Epithelial cell of proximal tubule (primary cell): ENCODE results near the gene PAQR4. TPM values are rescaled to one million over a fixed set of nuclear protein-coding genes. Genes with fewer than 3 reads are reported as not detected.

Experiments
- DNase-seq: peaks from one replicate; pipeline ENCODE4 v3.0.0-alpha.2; 2011; ENCODE audit warnings: low read depth
- H3K4me3 ChIP-seq: 2 replicates; pipeline ENCODE4 v1.5.1; 2011; ENCODE audit warnings: low read depth, mild to moderate bottlenecking, low read length
- total RNA-seq: library from RNA; depleted of rRNA; stranded (reverse); fragments of >200 nt; gene quantifications from 2 replicates; pipeline ENCODE4 v1.2.3, GENCODE V29; 2015
- TF ChIP-seq, protein P1 (sequence below): conservative IDR thresholded peaks from 2 replicates; pipeline ENCODE4 v1.5.1; 2012; ENCODE audit warnings: low read depth, mild to moderate bottlenecking, low read length

PAQR4 gene
- 33.4 and 36.0 TPM in 2 replicates for total RNA-seq

GRCh38 chr16:2968738-2969544 lies at the start of gene PAQR4:
PAQR4 (plus strand) TSS chr16:2969348; CDS start chr16:2969675, 327 bp downstream.
- DNase-seq, result peak; percentile 25
- TF ChIP-seq, protein P1, sequence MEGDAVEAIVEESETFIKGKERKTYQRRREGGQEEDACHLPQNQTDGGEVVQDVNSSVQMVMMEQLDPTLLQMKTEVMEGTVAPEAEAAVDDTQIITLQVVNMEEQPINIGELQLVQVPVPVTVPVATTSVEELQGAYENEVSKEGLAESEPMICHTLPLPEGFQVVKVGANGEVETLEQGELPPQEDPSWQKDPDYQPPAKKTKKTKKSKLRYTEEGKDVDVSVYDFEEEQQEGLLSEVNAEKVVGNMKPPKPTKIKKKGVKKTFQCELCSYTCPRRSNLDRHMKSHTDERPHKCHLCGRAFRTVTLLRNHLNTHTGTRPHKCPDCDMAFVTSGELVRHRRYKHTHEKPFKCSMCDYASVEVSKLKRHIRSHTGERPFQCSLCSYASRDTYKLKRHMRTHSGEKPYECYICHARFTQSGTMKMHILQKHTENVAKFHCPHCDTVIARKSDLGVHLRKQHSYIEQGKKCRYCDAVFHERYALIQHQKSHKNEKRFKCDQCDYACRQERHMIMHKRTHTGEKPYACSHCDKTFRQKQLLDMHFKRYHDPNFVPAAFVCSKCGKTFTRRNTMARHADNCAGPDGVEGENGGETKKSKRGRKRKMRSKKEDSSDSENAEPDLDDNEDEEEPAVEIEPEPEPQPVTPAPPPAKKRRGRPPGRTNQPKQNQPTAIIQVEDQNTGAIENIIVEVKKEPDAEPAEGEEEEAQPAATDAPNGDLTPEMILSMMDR, result no peak
- H3K4me3 ChIP-seq, result peak within 1 kb of the TSS; percentile 82

DNA sequence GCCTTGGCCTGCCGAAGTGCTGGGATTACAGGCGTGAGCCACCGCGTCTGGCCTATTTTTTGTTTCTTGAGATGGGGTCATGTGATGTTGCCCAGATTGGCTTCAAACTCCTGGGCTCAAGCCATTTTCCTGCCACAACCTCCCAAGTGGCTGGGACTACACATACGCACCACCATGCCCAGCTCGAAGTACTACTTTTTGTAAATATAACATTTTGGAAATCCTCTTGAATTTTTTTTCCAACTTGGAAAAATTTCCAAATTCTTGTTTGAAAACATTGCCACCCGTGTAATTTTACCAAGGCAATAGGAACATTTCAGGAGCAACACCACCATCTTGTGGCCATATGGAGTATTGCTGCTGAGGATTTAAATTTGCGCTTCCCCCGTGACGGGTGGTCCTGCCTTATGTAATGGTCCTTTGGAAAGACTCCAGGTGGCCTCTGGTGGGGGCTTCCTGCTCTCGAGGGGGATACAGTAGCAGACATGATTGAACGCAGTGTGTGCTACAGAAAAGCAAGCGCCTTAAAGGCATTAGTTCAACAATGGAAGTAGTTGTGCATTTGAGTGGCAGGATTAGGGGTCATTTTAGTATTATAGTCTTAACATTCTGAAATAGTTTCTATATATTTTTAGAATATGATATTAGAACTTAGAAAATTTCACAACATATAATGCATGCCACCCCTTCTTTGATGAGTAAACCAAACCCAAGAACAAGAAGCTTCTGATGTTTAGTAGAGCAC lies 49.5 kb upstream of the PAQR4 start:
- no peak overlapping the region for H3K4me3 ChIP-seq
- TF ChIP-seq, protein P1, result peak; percentile 80

GRCh38 chr16:2923481-2923880 lies 45.7 kb upstream of the PAQR4 start:
- no peak overlapping the region for H3K4me3 ChIP-seq
- TF ChIP-seq, protein P1, result no peak
- DNase-seq, result no peak

More for the DNA sequence above, 49.5 kb upstream of the PAQR4 start:
- DNase-seq, result no peak

DNA sequence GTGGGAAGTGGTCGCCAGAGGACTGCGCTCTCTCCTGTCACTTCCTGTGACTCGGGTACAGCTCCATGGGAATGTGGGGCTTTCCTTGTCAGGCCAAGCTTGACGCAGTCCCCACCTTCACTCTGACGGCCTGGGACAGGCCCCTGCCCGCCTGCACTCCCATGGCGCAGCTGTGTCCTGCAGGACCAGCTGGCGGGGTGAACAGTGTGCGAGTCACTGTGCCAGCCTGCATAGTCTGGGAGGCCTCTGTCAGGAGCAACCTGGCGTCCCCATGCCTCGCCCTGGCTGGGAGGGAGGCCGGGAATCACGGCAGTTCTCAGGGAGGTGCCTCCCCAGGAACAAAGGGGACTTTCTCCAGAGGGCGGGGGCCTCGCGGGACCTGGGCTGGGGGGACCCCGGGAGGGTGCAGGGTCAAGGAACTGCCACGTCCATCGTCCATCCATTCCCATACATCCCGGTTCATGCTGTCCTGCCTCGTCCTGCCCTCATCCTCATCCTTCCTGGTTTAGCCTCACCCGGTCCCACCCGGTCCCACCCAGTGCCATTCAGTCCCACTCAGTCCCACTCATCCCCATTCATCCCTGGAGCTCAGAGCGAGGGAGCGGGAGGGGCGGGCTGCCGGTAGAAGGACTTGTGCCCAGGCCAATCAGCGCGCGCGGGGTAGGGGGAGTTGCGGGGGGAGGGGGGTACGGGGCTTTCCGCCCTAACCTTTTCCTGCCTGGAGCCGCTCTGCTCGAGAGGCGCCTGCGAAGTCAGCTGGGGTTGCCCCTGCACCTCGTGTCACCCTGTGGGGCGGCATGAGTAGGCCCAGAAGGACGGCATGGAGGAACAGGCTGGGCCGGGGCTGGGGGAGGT lies 44.0 kb upstream of the PAQR4 start:
- no peak for DNase-seq
- no peak overlapping the region for H3K4me3 ChIP-seq
- TF ChIP-seq, protein P1, result no peak

DNA sequence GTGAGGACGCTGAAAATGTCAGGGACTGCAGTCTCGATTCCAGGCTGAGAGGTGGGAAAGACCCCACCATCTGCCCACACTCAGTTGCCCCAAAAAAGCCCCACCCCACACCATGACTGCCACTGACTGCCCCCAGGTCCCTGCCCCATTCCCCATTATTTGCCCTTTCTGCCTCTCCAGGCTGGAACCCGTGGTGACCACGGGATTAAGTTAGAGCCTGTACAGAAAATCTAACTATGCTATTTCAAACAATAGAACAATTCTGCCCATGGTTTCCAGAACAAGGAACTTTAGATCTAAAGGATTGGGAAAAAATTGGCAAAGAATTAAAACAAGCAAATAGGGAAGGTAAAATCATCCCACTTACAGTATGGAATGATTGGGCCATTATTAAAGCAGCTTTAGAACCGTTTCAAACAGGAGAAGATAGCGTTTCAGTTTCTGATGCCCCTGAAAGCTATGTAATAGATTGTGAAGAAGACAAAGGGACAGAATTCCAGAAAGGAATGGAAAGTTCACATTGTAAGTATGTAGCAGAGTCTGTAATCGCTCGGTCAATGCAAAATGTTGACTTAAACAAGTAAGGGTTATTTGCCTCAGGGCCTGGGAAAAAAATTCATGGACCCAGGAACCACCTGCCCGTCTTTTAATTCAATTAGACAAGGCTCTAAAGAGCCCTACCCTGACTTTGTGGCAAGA lies 43.0 kb upstream of the PAQR4 start:
- TF ChIP-seq, protein P1, result no peak
- DNase-seq, result no peak
- H3K4me3 ChIP-seq, result no peak overlapping the region

DNA sequence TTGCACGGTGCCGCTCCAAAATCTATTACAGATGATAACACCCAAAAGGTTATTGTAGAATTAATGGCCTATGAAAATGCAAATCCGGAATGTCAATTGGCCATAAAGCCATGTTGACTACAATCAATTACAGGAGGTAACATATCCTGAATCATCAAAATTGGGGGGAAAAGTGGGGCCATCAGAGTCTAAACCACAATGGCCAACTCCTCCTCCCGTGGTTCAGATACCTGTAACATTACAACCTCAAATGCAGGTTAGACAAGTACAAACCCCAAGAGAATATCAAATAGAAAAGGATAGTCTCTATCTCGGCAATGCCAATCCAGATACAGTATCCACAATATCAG lies 42.5 kb upstream of the PAQR4 start:
- no peak for DNase-seq
- TF ChIP-seq, protein P1, result no peak
- H3K4me3 ChIP-seq, result peak overlapping the region; percentile 23
